GM19397 (cell line): ENCODE data around the gene ATG4D.
"Not testable (repeated sequence)": the region's sequence is repeated elsewhere in the genome, so short reads cannot be mapped to it uniquely, and the experiment has no call there.

Experiments
- ATAC-seq: cut with Tn5 transposase; IDR thresholded peaks from one replicate; pipeline ENCODE4 v1.9.1; 2021; ENCODE audit warnings: mild to moderate bottlenecking, moderate library complexity; ENCODE audit not compliant: unreplicated experiment

Gene ATG4D

DNA sequence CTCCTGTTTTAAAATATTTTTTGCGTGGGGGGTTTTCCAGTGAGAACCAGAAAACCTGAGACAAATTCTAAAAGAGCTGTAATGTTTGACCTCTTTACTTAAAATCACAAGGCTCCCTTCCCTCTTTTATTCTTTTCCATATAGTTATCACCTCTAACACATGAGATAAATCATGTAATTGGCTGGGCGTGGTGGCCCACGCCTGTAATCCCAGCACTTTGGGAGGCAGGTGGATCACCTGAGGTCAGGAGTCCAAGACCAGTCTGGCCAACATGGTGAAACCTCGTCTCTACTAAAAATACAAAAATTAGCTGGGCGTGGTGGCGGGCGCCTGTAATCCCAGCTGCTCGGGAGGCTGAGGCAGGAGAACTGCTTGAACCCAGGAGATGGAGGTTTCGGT, 7.3 kb downstream of the ATG4D start:
- not testable (repeated sequence) for ATAC-seq

DNA sequence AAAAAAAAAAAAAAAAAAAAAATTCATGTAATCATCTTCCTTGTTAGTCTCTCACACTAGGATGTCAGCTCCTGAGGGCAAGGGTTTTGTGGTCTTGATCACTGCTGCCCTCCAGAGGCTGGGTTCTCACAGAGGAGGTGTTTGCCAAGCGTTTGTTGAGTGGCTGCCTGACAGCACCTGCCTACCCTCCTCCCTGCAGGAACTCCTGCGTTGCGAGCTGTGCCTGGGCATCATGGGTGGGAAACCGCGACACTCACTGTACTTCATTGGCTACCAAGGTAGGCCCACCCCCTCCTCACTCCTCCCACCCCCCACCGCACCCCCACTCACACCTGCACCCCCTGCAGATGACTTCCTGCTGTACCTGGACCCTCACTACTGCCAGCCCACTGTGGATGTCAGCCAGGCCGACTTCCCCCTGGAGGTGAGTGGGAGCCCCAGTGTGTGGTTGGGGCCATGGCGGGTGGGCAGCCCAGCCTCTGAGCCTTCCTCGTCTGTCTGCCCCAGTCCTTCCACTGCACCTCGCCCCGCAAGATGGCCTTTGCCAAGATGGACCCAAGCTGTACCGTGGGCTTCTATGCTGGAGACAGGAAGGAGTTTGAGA, 8.1 kb downstream of the ATG4D start:
- no peak for ATAC-seq

DNA sequence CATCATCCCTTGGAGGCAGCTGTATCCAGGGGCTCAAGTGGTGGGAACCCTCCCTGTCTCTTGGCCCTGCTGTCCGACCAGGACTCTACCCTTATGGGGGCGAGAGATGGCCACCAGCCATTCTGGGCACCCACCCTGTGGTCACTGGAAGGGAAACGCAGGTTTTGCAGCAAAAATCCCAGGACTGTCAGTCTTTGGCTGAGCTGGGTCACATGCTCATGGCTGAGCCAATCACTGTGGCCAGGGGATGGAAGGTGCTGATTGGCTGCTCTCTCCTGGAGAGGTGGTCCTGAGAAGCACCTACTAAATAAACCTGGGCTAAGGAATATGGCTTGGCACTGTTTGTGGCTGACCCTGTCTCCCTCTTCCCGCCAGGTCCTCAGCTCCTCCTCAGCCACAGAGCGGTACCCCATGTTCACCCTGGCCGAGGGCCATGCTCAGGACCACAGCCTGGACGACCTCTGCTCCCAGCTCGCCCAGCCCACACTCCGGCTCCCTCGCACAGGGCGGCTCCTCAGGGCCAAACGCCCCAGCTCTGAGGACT, 8.9 kb downstream of the ATG4D start:
- no peak for ATAC-seq

DNA sequence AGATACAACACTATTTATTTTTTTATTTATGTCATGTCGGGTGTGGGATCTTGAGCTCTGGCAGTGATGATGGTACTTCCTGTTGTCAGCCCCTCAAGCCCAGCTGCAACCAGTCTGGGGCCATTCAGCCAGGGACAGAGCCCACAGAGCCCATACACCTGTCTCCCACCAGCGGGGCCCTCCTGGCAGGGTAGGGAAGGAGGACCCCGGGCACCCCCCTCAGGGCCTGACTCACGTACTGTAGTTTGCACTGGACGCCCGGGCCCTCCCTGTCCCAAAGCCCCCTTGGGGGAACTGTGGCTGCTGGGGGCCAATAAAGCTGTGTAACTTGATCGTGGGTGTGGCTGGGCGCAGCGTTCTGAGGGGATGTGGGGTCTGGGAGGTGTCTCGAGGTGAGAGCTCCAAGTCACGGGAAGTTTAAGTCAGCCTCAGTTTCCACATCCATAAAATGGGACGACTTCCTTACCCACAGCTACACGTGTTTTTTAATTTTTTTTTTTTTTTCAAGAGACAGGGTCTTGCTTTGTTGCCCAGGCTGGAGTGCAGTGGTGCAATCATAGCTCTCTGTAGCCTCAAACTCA, 9.5 kb downstream of the ATG4D start:
- no peak for ATAC-seq

DNA sequence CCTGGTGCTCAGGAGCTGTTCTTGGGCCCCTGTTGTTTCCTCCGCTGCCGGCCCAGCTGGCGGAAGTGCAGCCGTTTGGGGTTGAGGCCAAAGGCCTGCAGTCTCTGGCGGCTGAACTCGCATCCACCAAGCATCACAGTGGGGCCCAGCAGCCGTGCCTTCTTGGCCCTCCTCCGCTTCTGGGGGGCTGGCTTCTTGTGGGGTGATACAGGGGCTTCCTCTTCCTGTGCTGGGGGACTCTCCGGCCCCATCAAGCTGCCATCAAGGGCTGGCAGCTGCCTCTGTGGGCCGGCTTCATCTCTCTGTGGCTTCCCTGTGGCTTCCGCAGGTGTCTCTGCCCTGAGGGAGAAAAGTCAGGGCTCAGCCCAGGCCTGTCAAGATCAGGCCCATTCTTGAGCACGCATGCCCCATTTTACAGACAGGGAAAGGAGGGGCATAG, 10.3 kb downstream of the ATG4D start:
- ATAC-seq: peak; percentile 61

DNA sequence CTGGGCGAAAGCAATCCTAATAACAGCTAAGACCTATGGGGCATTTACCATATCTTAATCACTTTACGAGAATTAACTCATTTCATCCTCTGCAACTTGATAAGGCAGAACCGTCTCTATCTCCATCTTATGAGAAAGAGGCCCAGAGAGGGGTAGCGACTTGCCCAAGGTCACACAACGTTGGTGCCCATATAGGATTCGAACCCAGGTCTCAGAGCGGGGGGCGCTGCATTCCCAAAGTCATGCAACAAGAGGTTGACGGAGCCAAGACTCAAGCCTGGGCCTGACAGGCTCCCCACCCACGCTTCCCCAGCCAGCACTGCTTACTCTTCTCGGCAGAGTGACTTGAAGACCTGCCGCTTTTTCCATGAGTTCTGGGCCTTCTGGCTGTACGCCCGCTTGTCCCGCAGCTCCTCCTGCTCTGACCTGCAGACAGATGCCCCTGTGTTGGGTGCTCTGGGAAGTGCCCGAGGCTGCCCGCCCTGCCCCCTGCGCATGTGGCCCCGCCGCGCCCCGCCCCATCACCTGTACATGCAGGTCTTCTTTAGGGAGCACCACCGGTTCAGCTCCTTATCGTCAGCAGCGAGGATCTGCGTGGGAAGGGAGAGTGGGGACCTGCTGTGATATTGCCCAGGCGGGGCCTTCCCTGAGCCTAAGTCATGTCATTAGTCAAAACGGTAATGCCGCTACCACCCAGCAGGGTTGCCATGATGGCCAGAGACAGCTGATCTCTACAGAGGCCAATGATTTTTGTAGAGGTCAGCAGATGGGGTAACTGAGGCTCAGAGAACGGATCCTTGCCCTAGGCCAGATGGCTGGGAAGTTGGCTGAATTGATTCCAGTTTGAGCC, 11.3 kb downstream of the ATG4D start:
- no peak for ATAC-seq

DNA sequence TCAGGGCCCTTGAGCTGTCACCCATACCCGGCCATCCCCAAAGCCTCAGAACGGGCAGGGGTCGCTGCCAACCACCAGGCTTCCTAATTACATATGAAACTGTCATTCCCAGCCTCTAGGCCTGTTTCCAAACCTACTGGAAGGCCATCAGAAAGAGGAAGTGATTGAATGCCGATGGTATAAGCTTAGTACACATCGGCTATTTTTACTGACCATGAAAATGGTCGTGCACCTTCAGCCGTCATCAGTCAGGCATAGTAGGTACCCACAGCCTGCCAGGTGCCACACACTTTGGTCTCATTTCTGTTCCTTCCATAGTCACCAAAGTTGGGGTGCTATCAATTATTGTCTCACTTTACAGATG, 11.9 kb downstream of the ATG4D start:
- no peak for ATAC-seq

DNA sequence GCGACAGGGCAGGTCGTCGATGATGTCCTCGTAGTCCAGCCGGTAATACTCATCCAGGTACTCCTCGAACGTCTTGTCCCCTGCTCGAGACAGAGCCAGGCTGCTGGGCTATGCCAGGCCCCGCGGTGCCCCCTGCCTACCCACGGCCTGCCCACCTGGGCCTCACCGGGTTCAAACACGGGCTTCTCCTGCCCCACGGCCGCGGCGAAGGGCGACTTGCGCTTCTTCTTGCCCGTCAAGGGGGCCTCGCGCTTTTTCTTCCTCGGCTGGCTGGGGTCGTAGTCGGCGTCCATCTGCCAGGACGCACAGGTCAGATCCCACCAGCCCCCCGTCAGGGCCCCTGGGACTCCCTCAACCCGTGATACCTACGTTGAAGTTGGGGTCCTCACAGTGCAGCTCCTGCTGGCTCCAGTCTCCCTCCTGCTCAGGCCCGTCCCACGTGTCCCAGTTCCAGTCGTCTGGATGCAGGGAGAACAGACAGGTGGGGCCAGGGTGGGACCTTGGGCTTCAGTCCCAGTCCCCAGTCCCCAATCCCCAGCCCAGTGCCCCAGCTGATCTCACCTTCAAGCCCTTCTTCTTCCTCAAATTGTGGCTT, 14.0 kb downstream of the ATG4D start:
- ATAC-seq: no peak

DNA sequence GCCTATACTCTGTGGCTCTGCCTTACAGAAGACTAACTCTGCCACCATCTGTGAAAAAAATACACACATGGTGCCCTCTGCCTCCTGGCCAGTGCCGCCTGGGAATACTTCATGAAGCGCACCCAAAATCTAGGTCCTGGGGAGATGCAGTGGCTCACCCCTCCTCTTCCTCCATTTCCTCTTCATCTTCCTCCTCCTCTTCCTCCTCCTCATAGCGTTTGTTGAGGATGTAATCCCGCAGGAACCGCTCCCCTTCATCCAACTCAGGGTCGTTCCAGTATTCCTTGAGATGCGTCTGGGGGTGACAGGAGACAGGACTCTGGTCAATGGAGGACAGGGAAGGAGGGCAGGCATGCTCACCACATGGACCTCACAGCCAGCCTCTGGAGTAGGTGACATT, 16.4 kb downstream of the ATG4D start:
- ATAC-seq: no peak

DNA sequence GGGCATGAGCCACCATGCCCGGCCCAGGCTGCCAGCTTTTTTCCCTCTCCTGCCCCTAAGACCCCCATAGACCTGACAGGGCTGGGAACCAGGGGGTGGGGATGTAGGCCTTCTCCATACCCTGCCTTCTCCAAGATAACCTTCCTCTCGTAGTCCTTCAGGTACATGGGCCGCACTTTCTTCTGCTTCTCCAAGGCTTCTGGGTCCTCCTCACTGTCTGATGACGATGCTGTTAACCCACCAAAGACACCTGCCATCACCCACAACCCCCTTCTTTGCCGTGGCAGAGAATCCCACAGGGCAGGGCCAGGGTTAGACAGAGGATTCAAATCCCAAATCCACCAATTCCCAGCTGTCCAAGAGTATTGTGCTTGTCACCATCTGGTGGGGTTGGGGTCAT, 18.9 kb downstream of the ATG4D start:
- no peak for ATAC-seq

DNA sequence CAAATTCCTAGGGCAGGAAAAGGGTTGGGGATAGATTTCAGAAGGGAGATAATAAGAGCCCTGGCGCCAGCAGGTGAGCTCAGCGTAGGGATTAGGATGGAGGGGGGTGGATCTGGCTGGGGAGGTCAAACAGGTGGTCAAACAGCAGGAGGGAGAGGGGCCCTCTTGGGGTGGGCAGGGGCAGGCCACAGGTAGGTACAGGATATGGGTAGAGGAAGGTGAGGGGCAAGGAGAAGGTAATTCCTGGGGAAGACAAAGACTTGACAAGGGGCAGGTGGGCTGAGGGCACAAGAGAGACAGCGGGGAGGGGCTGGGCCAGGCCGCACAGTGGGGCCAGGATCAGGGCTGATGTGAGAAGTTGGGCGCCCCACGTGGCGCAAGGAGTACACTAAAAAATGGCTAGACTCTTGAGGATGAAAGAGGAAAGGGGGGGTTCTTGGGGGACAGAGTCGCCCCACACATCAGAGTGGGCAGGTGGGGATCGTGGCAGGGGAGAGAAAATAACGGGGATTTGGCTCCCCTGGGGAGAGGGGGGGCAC, 21.4 kb downstream of the ATG4D start:
- no peak for ATAC-seq

DNA sequence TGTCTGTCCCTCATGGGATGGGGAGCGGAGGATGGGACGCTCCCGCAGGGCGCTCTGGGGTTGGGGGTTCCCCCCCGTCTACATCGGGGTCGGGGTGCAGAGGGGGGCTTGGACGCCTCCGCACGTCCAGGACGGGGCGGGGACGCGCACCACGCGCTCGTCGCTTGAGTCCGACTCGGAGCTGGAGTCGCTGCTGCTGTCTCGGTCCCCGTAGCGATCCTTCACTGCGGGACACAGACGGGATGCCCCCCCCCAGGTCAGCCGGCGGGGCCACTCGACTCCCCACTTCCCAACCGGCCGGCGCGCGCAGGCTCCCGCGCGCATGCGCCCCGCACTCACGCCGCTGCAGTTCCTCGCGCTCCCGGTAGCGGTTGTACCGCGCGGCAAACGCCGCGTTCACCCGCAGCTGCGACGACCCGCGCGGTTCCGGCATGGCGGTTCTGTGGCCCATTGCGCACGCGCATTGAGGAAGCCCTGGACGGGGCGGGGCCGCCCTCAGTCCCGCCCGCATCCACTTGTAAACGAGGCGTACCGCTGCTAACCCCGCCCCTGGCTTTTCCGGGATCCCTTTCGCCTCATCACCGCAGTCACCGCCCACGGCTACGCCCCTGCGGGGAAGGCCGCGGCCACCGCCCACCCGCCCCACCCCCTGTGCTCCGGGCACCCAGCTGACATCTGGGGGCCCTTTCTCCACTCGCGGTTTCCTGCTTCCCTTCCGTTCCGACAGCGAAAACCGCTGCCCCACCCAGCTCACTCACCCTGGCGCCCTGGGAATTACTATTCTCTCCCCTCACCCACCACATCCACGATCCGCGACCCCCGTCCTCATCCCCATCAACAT, 22.1 kb downstream of the ATG4D start, which contains the start of gene KRI1:
KRI1 (minus strand) TSS at position 444 of the 841 bp plus-strand sequence; CDS start at position 433, 11 bp downstream.
- peak; percentile 50 for ATAC-seq

DNA sequence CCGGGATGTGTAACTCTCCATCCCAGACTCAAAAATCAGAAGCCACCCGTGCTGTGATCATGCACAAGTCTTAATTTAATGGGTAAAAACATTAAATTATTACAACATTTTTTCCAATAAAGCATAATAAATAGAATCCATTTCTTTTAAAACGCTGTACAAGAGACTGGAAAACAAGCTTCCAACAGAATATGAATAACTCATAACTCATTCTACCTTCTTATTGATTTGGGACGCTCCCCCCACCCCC, 22.6 kb downstream of the ATG4D start:
- ATAC-seq: no peak

DNA sequence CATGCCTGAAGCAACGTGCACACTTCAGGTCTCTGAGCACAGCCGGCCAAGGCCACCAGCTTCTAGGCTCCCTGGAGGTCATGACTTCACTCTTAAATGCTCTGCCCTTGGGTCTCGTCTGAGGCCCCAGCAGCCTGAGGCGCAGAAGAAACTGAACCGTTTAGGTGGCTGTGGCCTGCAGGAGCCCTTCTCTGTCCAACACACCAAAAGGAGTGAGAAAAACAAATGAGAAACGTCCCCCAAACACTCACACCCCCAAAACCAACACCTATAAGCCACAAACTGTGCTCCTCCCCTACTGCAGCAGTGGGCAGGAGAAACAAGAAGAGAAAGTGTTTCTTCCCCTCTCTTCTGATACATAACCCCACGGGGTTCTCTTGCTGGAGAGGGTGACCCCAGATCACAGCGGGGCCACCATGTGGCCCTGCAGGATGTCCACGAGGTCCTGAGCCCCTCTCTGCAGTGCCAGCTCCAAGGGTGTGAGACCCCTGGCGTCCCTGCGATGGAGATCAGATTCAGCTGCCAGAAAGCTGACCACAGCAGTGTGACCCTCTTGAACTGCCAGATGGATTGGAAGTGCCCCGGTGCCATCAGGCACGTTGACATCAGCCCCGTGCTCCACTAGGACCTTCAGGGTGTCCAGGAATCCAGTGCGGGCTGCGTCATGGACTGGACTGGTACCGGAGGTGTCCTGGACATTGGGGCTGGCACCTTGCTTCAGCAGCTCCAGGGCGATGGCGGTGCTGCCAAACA, 23.1 kb downstream of the ATG4D start:
- ATAC-seq: no peak

DNA sequence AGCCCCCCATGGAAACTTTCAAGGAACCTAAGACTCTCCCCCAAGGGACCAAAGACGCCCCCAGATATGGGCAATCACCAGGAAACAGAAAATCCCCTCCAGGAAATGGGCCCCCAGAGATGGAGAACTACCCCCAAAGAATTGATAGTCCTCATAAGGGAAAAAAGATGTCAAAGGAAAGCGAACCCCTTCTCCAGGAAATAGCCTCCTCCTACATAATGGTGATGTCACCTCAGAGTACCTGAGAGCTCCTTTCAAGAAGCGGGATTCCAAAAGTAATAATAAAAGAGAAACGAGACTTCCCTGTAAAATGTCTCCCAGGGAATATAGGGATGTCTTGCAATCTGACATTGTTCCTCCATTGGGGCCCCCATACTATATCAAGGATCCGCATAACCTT, 24.0 kb downstream of the ATG4D start:
- no peak for ATAC-seq

DNA sequence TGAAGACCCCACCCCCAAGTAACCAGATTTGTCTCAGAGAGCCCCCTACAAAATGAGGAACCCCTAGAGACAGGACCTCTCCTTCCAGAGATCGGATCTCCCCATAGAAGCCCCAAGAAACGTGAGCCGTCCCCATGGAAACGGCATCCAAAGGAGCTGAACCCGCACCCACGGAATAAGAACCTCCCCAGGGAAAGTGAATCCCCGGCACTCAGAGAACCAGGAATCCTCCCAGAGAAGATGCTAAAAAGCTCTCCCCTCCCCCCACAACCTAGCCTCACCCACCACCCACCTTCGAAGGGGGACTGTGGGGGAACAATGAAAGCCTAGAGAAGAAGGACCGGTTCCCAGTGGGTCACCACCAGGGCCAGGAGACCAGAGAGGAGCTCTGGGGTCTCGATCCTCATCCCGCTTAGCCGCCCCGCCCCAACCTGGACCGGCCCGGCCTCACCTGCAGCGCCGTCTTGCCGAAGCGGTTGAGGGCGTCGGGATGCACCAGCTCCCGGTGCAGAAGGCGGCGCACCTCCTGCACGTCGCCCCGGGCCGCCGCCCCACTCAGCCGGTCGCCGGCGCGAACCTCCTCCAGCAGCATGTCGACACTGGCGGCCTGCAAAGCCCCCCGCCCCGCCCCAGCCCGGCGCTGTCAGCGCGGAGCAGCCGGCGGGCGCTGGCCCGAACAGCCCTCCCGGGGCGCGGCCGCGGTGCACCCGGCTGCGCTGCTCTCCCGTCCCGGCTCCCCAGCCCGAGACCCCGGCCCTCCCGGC, 24.5 kb downstream of the ATG4D start:
- ATAC-seq: peak; percentile 1

DNA sequence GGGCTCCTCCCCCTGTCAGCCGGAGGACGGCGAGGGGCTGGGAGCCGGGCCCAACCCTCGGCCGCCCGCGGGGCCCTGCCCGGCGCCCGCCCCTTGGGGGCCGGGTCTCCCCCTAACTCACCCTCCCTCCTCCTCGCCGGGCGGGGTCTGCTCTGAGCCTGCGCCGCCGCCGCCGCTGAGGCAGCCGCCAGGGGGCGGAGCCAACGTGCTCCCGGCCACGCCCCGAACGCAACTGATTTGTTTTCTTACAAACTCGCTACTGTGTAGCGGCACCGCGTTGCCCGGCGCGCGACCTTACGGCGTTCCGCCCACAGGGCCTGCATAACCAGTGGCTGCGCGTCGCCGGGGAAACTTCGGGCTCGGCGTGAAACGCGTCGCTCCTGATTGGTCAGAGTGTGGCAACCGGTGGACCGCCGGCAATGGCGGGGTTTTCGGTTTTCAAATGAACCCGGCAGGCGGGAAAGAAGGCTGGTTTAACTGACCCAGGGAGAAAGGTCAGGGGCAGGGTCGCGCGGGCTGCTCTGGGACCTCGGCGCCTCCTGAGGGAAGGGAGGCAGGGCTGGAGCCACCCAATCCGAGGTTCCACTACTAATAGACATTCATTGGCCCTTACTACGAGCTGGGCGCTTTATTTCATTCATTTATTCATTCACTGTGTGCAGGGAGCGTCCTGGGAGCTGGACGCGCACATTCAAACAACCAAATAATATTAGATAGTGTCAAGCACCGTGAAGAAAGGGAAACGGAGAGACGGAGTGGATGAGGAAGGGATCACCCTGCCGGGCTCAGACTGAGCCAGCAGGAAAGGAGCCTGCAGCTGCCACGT, 25.3 kb downstream of the ATG4D start, which contains the start of gene CDKN2D:
CDKN2D (minus strand) TSS at position 154 of the 826 bp plus-strand sequence. CDS start 326 bp downstream, outside the sequence.
- ATAC-seq: peak; percentile 66

DNA sequence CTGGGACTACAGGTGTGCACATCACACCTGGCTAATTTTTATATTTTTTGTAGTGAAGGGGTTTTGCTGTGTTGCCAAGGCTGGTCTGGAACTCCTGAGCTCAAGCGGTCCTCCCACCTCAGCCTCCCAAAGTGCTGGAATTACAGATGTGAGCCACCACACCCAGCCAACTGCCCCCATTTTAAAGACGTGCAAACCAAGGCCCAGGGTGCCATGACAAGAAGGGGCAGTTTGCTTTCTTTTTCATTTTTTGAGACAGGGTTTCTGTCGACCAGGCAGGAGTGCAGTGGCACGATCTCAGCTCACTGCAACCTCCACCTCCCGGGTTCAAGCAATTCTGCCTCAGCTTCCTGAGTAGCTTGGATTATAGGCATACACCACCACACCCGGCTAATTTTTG, 30.1 kb downstream of the ATG4D start:
- ATAC-seq: not testable (repeated sequence)
